A549 (cell line): ENCODE data around the gene RANGRF. TPM values are rescaled to one million over a fixed set of nuclear protein-coding genes. Genes with fewer than 3 reads are reported as not detected.

Experiments
- ATAC-seq, 2 experiments: fragments of 200-7000 bp in 1 of 2; fragments of >200 bp in 1 of 2; cut with Nextera tagmentation in 1 of 2; cut with Tn5 transposase in 1 of 2; 3 replicates each; pipeline versions ENCODE4 v1.8.0 to v1.9.1; 2018 to 2020; ENCODE audit warnings: mild to moderate bottlenecking in 1 of 2, moderate library complexity in 1 of 2
- CTCF ChIA-PET: fragments of 300-600 bp; sonication (Branson Sonifier 250); formaldehyde crosslinking; extraction: SDS; loops from one replicate; lab custom pipeline; 2021; ENCODE audit warnings: antibody characterized with exemption, inconsistent platforms; lab: Yijun Ruan, JAX
- POLR2A ChIA-PET: fragments of 350-600 bp; formaldehyde crosslinking; extraction: SDS; loops from one replicate; lab custom pipeline; 2021; ENCODE audit warnings: antibody characterized with exemption, inconsistent platforms; lab: Yijun Ruan, JAX
- DNase-seq, 2 experiments: peaks; one replicate each; pipeline versions ENCODE4 v3.0.0 to v3.0.0-alpha.2; 2011 to 2016; ENCODE audit warnings: low read depth in 1 of 2, low spot score in 1 of 2
- FAIRE-seq: peaks from 2 replicates; lab custom pipeline; 2011; peaks lifted over from hg19 to GRCh38; lab: Jason Lieb, UNC
- H3K27ac ChIP-seq, 2 experiments: fragments of >200 bp; sonication (Bioruptor Twin); formaldehyde crosslinking; 3 replicates each; pipeline ENCODE4 v1.5.1; 2016 to 2017
- H3K4me1 ChIP-seq: fragments of >200 bp; sonication (Bioruptor Twin); formaldehyde crosslinking; 3 replicates; pipeline ENCODE4 v1.6.1; 2016
- H3K4me2 ChIP-seq: fragments of >200 bp; sonication (Bioruptor Twin); formaldehyde crosslinking; 3 replicates; pipeline ENCODE4 v1.6.1; 2016
- H3K4me3 ChIP-seq: fragments of >200 bp; sonication (Bioruptor Twin); formaldehyde crosslinking; 3 replicates; pipeline ENCODE4 v1.5.1; 2016
- H3K9me3 ChIP-seq: fragments of >200 bp; sonication (Bioruptor Twin); formaldehyde crosslinking; 3 replicates; pipeline ENCODE4 v1.6.1; 2016
- BHLHE40 ChIP-seq: IDR thresholded peaks from 2 replicates; pipeline ENCODE4 v1.6.1; 2012; ENCODE audit warnings: low read depth, low read length, inconsistent platforms
- CHD2 ChIP-seq: fragments of 150-350 bp; IDR thresholded peaks from 2 replicates; pipeline ENCODE4 v1.6.1; 2014; ENCODE audit warnings: low read length; ENCODE audit not compliant: partially characterized antibody
- EHMT2 ChIP-seq: fragments of 200-600 bp; sonication (generic); IDR thresholded peaks from 2 replicates; pipeline ENCODE4 v1.6.1; 2016; ENCODE audit warnings: antibody characterized with exemption, low read depth, mild to moderate bottlenecking, moderate library complexity
- EP300 ChIP-seq, 2 experiments: fragments of >200 bp; sonication (Bioruptor Twin); formaldehyde crosslinking; IDR thresholded peaks; 2 replicates in 1 of 2; 3 replicates in 1 of 2; pipeline ENCODE4 v1.6.1; 2016 to 2017
- HES2 ChIP-seq: fragments of >200 bp; sonication (Bioruptor Twin); formaldehyde crosslinking; IDR thresholded peaks from 2 replicates; pipeline ENCODE4 v1.6.1; 2016
- HEYL ChIP-seq: fragments of 250-450 bp; sonication (Bioruptor Pico); IDR thresholded peaks from 2 replicates; pipeline ENCODE4 v1.8.0; 2021; ENCODE audit warnings: mild to moderate bottlenecking, moderate library complexity
- HMGXB4 ChIP-seq: fragments of 250-450 bp; sonication (Bioruptor Pico); IDR thresholded peaks from 2 replicates; pipeline ENCODE4 v1.5.0; 2021; ENCODE audit warnings: mild to moderate bottlenecking, moderate library complexity, borderline replicate concordance
- HOXA7 ChIP-seq: fragments of 250-450 bp; sonication (Bioruptor Pico); IDR thresholded peaks from 2 replicates; pipeline ENCODE4 v1.5.0; 2020; ENCODE audit warnings: mild to moderate bottlenecking, moderate library complexity
- HOXB13 ChIP-seq: fragments of 250-450 bp; sonication (Bioruptor Pico); IDR thresholded peaks from 2 replicates; pipeline ENCODE4 v1.5.0; 2020; ENCODE audit warnings: low read depth, mild to moderate bottlenecking, moderate library complexity
- HOXB5 ChIP-seq: fragments of 250-450 bp; sonication (Bioruptor Pico); IDR thresholded peaks from 2 replicates; pipeline ENCODE4 v1.5.0; 2020; ENCODE audit warnings: mild to moderate bottlenecking, moderate library complexity
- JUN ChIP-seq, 2 experiments: fragments of >200 bp; sonication (Bioruptor Twin); formaldehyde crosslinking; IDR thresholded peaks; 2 replicates in 1 of 2; 3 replicates in 1 of 2; pipeline ENCODE4 v1.6.1; 2016 to 2017
- JUNB ChIP-seq: fragments of >200 bp; sonication (Bioruptor Twin); formaldehyde crosslinking; IDR thresholded peaks from 2 replicates; pipeline ENCODE4 v1.6.1; 2016
- KDM5A ChIP-seq: fragments of 200-600 bp; sonication (generic); IDR thresholded peaks from 2 replicates; pipeline ENCODE4 v1.6.1; 2016; ENCODE audit warnings: antibody characterized with exemption, mild to moderate bottlenecking
- MYC ChIP-seq: IDR thresholded peaks from 2 replicates; pipeline ENCODE4 v1.6.1; 2012; ENCODE audit warnings: mild to moderate bottlenecking, inconsistent platforms, low read length, improper control_type of control experiment, borderline replicate concordance
- POLR2AphosphoS2 ChIP-seq: conservative IDR thresholded peaks from 2 replicates; pipeline ENCODE4 v1.6.1; 2012; ENCODE audit warnings: low read length, improper control_type of control experiment, inconsistent platforms
- RARB ChIP-seq: fragments of 250-450 bp; sonication (Bioruptor Pico); IDR thresholded peaks from 2 replicates; pipeline ENCODE4 v1.8.0; 2021; ENCODE audit warnings: mild to moderate bottlenecking, moderate library complexity
- REST ChIP-seq: fragments of 200-600 bp; sonication (generic); IDR thresholded peaks from 2 replicates; pipeline ENCODE4 v1.6.1; 2016; ENCODE audit warnings: antibody characterized with exemption, mild to moderate bottlenecking, moderate library complexity
- RFX5 ChIP-seq: fragments of 450-650 bp; IDR thresholded peaks from 2 replicates; pipeline ENCODE4 v1.7.1; 2014; ENCODE audit warnings: antibody characterized with exemption, mild to moderate bottlenecking, moderate library complexity
- SREBF2 ChIP-seq: fragments of 450-650 bp; IDR thresholded peaks from 2 replicates; pipeline ENCODE4 v1.6.1; 2014; ENCODE audit warnings: mild to moderate bottlenecking, moderate library complexity
- USF2 ChIP-seq: fragments of 450-650 bp; IDR thresholded peaks from 2 replicates; pipeline ENCODE4 v1.6.1; 2014; ENCODE audit warnings: antibody characterized with exemption
- ZC3H11A ChIP-seq: fragments of 450-650 bp; IDR thresholded peaks from 2 replicates; pipeline ENCODE4 v1.6.1; 2014; ENCODE audit warnings: antibody characterized with exemption, mild to moderate bottlenecking
- ZNF302 ChIP-seq: fragments of 250-450 bp; sonication (Bioruptor Pico); IDR thresholded peaks from 2 replicates; pipeline ENCODE4 v1.9.0; 2021; ENCODE audit warnings: inconsistent platforms, mild to moderate bottlenecking, moderate library complexity
- WGBS: methylation state at CpG from one replicate; pipeline ENCODE4 v1.1.6; 2017; ENCODE audit errors: missing lambda C conversion rate; 5-methylcytosine and 5-hydroxymethylcytosine counted together
- polyA plus RNA-seq, 4 experiments: library from polyadenylated mRNA; depleted of rRNA in 3 of 4; stranded (reverse); fragments of >200 nt; fragmentation: RNase III in 1 of 4; extraction: RNeasy Plus Mini Kit Qiagen cat#74134 plus additional on column Dnase treatment in 1 of 4; gene quantifications; 2 replicates in 3 of 4; 3 replicates in 1 of 4; pipeline ENCODE4 v1.2.3, GENCODE V29; 2011 to 2017

Gene RANGRF
- polyA plus RNA-seq, 2 of the 4 experiments (the other 2 are of a cell fraction), result 47.2 to 56.4 TPM

GRCh38 chr17:8327303-8327649 lies 38.8 kb downstream of the RANGRF start:
- H3K9me3 ChIP-seq, result no peaks in the 10 kb centered on the region
- no peak overlapping the region for H3K27ac ChIP-seq
- ChIA-PET POLR2A (no interaction called here), CTCF (interaction anchor here (1.2 to 4.8 kb wide), 6 partner anchors 9 to 83 kb away, joined by 3 to 33 read pairs (median 4); no protein-coding TSS in a partner anchor)
- FAIRE-seq (no peak), ATAC-seq (no peak), DNase-seq (no peak)
- H3K4me2 ChIP-seq, result peak overlapping the region; percentile 41; the same call in 2 of the 3 replicates
- no peaks in the 10 kb centered on the region for H3K4me1 ChIP-seq
- no peak overlapping the region for H3K4me3 ChIP-seq
- WGBS, result 83% methylated on average over 25 of the region's 25 CpGs
- TF ChIP-seq MYC (no peak), RFX5 (no peak), JUNB (no peak), HOXA7 (CRISPR knock-in tag) (no peak), HMGXB4 (CRISPR knock-in tag) (no peak), RARB (CRISPR knock-in tag) (no peak), POLR2AphosphoS2 (no peak), SREBF2 (no peak), CHD2 (no peak), EHMT2 (no peak), ZNF302 (CRISPR knock-in tag) (no peak)

- POLR2A ChIA-PET, result interaction anchor here (1.2 kb wide), 1 partner anchor 37 kb away, joined by 4 read pairs; the partner anchor contains the start of gene SLC25A35
- Histone ChIP-seq H3K4me1 (no peaks in the 10 kb centered on the region), H3K4me2 (no peak overlapping the region), H3K27ac (no peak overlapping the region), H3K9me3 (no peaks in the 10 kb centered on the region), H3K4me3 (no peak overlapping the region)
- no peak for TF ChIP-seq REST
- TF ChIP-seq HOXB13, result no peak
- no peak for TF ChIP-seq KDM5A
- TF ChIP-seq HEYL (CRISPR knock-in tag), result no peak
- TF ChIP-seq USF2, result no peak
- no peak for TF ChIP-seq HOXB5 (CRISPR knock-in tag)
- TF ChIP-seq HES2, result no peak
- no peak for TF ChIP-seq BHLHE40
- no peak for TF ChIP-seq EP300 (IDR thresholded peaks at IDR 0.05)
- TF ChIP-seq JUN (IDR thresholded peaks at IDR 0.05), result no peak
- TF ChIP-seq ZC3H11A, result no peak
- FAIRE-seq (no peak), DNase-seq (no peak), ATAC-seq (no peak)
- CTCF ChIA-PET, result interaction anchor here (0.6 to 1.3 kb wide), 10 partner anchors 9 to 1392 kb away, joined by 3 to 6 read pairs (median 3); partner anchors contain the start of gene KRABD2
- 29% methylated on average over 2 of the region's 2 CpGs for WGBS
Observed at GRCh38 chr17:8332128-8332527, 43.7 kb downstream of the RANGRF start.
